Esophagus muscularis mucosa (tissue), 4 donors: ENCODE results near the gene ST8SIA5.

Experiments used
- EP300 ChIP-seq: sonication (generic); formaldehyde crosslinking; IDR thresholded peaks from one replicate; pipeline ENCODE4 v1.6.1; 2017; ENCODE audit warnings: antibody characterized with exemption
- POLR2A ChIP-seq: fragments of 450-650 bp; IDR thresholded peaks from one replicate; pipeline ENCODE4 v1.6.1; 2017; ENCODE audit warnings: antibody characterized with exemption, moderate library complexity, mild to moderate bottlenecking, low read depth
- POLR2AphosphoS5 ChIP-seq, 2 donors: sonication (generic); formaldehyde crosslinking; IDR thresholded peaks; one replicate each; pipeline ENCODE4 v1.6.1; 2017; ENCODE audit warnings: antibody characterized with exemption in 2 of 2
- TF ChIP-seq, protein P1 (sequence below), 3 experiments: fragments of 200-600 bp in 2 of 3; fragments of 450-650 bp in 1 of 3; sonication (generic) in 2 of 3; IDR thresholded peaks; one replicate each; pipeline ENCODE4 v1.5.1; 2017 to 2019; ENCODE audit warnings: antibody characterized with exemption in 3 of 3, mild to moderate bottlenecking in 2 of 3, moderate library complexity in 1 of 3

DNA sequence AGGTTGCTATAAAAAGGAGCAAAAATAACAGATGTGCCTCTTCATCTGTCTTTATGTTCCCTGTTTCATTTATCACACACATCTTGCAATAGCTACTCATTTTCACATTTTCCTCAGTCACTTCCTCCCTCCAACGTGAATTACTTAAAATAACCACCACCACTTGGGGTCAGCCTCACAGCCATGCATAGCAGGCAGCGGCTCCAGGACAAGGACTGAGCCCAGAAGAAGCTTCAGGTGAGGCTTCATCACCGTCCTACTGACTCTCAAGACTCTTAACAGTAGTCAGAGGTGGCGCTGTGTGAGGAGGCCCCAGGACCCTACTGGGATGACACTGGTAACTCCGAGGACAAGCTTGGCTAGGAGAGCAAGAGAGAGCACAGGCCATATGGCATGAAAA lies 15.5 kb upstream of the ST8SIA5 start:
- TF ChIP-seq, protein P1, sequence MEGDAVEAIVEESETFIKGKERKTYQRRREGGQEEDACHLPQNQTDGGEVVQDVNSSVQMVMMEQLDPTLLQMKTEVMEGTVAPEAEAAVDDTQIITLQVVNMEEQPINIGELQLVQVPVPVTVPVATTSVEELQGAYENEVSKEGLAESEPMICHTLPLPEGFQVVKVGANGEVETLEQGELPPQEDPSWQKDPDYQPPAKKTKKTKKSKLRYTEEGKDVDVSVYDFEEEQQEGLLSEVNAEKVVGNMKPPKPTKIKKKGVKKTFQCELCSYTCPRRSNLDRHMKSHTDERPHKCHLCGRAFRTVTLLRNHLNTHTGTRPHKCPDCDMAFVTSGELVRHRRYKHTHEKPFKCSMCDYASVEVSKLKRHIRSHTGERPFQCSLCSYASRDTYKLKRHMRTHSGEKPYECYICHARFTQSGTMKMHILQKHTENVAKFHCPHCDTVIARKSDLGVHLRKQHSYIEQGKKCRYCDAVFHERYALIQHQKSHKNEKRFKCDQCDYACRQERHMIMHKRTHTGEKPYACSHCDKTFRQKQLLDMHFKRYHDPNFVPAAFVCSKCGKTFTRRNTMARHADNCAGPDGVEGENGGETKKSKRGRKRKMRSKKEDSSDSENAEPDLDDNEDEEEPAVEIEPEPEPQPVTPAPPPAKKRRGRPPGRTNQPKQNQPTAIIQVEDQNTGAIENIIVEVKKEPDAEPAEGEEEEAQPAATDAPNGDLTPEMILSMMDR (IDR thresholded peaks at IDR 0.05) = no peak
- TF ChIP-seq EP300 (no peak), POLR2A (no peak), POLR2AphosphoS5 (IDR thresholded peaks at IDR 0.05) (no peak)
